ENCODE measurements around the gene KPNB1. TPM values are rescaled to one million over a fixed set of nuclear protein-coding genes. Genes with fewer than 3 reads are reported as not detected.

Gene KPNB1
- total and polyA plus RNA-seq, 10 of the 15 experiments (the other 5 are each of a cell fraction or from before 2014, with no cell fraction given), result 67.8 to 525 (median 246) TPM

DNA sequence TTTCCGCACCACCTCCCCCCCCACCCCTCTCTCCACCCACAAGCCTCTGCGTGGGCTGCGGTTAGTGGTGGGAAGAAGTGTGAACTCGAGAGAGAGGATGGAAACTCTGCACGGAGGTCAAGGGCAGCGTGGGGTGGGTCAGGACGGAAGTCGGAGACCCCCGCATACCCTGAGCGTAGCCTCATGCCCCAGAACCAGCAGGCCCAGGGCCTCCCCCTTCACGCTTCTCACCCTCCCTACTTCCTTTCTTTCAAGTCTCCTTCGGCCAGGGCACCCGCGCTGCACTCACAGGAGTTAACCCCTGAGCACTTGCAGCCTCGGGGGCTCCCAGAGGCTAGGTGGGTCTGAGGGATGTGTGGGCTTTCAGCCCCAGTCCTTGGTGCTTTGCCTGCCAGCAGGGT is 53.5 kb downstream of the KPNB1 start (continued):
- peak; percentile 52 to 68; a peak in 3 of 4 replicates for TF ChIP-seq IKZF2 (IDR thresholded peaks at IDR 0.05)
- TF ChIP-seq, protein P1, sequence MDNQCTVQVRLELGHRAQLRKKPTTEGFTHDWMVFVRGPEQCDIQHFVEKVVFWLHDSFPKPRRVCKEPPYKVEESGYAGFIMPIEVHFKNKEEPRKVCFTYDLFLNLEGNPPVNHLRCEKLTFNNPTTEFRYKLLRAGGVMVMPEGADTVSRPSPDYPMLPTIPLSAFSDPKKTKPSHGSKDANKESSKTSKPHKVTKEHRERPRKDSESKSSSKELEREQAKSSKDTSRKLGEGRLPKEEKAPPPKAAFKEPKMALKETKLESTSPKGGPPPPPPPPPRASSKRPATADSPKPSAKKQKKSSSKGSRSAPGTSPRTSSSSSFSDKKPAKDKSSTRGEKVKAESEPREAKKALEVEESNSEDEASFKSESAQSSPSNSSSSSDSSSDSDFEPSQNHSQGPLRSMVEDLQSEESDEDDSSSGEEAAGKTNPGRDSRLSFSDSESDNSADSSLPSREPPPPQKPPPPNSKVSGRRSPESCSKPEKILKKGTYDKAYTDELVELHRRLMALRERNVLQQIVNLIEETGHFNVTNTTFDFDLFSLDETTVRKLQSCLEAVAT (IDR thresholded peaks at IDR 0.05), result peak; percentile 36; the same call in 1 of the 2 replicates
- peak; percentile 90 for TF ChIP-seq DPF2 (IDR thresholded peaks at IDR 0.05)
- no peak for TF ChIP-seq HDAC6 (IDR thresholded peaks at IDR 0.05; ENCODE audit: unreplicated experiment)
- no peak for TF ChIP-seq BCL11A (IDR thresholded peaks at IDR 0.05; ENCODE audit: low read depth, low read length)
- TF ChIP-seq MEF2A (IDR thresholded peaks at IDR 0.05; ENCODE audit: insufficient read depth, low read depth, low read length), result no peak
- peak; percentile 64 for TF ChIP-seq NBN (IDR thresholded peaks at IDR 0.05)
- no peak for TF ChIP-seq RELA (IDR thresholded peaks at IDR 0.05; ENCODE audit: borderline replicate concordance, partially characterized antibody)
- peak in 1 of 2 experiments; percentile 86; a peak in 2 of 3 replicates for TF ChIP-seq EGR1 (IDR thresholded peaks at IDR 0.05; ENCODE audit: borderline replicate concordance in 1 of 2, low read depth in 2 of 2, low read length in 2 of 2)
- TF ChIP-seq NR2F1 (conservative IDR thresholded peaks at IDR 0.05), result peak; percentile 95
- TF ChIP-seq SPI1 (IDR thresholded peaks at IDR 0.05; ENCODE audit: borderline replicate concordance, insufficient read depth, low read depth, low read length), result peak; percentile 43; the same call in 1 of the 2 replicates
- TF ChIP-seq, protein P2, sequence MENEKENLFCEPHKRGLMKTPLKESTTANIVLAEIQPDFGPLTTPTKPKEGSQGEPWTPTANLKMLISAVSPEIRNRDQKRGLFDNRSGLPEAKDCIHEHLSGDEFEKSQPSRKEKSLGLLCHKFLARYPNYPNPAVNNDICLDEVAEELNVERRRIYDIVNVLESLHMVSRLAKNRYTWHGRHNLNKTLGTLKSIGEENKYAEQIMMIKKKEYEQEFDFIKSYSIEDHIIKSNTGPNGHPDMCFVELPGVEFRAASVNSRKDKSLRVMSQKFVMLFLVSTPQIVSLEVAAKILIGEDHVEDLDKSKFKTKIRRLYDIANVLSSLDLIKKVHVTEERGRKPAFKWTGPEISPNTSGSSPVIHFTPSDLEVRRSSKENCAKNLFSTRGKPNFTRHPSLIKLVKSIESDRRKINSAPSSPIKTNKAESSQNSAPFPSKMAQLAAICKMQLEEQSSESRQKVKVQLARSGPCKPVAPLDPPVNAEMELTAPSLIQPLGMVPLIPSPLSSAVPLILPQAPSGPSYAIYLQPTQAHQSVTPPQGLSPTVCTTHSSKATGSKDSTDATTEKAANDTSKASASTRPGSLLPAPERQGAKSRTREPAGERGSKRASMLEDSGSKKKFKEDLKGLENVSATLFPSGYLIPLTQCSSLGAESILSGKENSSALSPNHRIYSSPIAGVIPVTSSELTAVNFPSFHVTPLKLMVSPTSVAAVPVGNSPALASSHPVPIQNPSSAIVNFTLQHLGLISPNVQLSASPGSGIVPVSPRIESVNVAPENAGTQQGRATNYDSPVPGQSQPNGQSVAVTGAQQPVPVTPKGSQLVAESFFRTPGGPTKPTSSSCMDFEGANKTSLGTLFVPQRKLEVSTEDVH (IDR thresholded peaks at IDR 0.05; ENCODE audit: low read depth, partially characterized antibody), result no peak
- no peak for TF ChIP-seq KAT2A (conservative IDR thresholded peaks at IDR 0.05; ENCODE audit: control insufficient read depth, low read depth, low read length)
- peak; percentile 75; the same call in 1 of the 2 replicates for TF ChIP-seq MTA2 (IDR thresholded peaks at IDR 0.05; ENCODE audit: low read depth)
- no peak for TF ChIP-seq SMAD1 (IDR thresholded peaks at IDR 0.05; ENCODE audit: low read depth, partially characterized antibody)
- peak; percentile 91 for TF ChIP-seq RUNX3 (IDR thresholded peaks at IDR 0.05; ENCODE audit: low read length)
- TF ChIP-seq MTA3 (IDR thresholded peaks at IDR 0.05; ENCODE audit: borderline replicate concordance, low read length), result no peak
- peak; percentile 77 for TF ChIP-seq IKZF1 (conservative IDR thresholded peaks at IDR 0.05)
- TF ChIP-seq BHLHE40 (IDR thresholded peaks at IDR 0.05; ENCODE audit: borderline replicate concordance in 1 of 2, low read depth in 2 of 2, low read length in 1 of 2), result peak in 1 of 2 experiments; percentile 65; a peak in 1 of 4 replicates
- peak; percentile 18 to 30; a peak in 1 of 4 replicates for TF ChIP-seq EP300 (IDR thresholded peaks at IDR 0.05; ENCODE audit: borderline replicate concordance in 1 of 2, control insufficient read depth in 1 of 2, low read depth in 2 of 2, low read length in 2 of 2)
- TF ChIP-seq SMARCA5 (IDR thresholded peaks at IDR 0.05), result no peak
- peak; percentile 77 for TF ChIP-seq GATAD2B (conservative IDR thresholded peaks at IDR 0.05; ENCODE audit: low read depth)
- no peak for TF ChIP-seq ETV6 (conservative IDR thresholded peaks at IDR 0.05 in 1 of 2, IDR thresholded peaks at IDR 0.05 in 1 of 2; ENCODE audit: borderline replicate concordance in 1 of 2, low read depth in 1 of 2)
- TF ChIP-seq, protein P3, sequence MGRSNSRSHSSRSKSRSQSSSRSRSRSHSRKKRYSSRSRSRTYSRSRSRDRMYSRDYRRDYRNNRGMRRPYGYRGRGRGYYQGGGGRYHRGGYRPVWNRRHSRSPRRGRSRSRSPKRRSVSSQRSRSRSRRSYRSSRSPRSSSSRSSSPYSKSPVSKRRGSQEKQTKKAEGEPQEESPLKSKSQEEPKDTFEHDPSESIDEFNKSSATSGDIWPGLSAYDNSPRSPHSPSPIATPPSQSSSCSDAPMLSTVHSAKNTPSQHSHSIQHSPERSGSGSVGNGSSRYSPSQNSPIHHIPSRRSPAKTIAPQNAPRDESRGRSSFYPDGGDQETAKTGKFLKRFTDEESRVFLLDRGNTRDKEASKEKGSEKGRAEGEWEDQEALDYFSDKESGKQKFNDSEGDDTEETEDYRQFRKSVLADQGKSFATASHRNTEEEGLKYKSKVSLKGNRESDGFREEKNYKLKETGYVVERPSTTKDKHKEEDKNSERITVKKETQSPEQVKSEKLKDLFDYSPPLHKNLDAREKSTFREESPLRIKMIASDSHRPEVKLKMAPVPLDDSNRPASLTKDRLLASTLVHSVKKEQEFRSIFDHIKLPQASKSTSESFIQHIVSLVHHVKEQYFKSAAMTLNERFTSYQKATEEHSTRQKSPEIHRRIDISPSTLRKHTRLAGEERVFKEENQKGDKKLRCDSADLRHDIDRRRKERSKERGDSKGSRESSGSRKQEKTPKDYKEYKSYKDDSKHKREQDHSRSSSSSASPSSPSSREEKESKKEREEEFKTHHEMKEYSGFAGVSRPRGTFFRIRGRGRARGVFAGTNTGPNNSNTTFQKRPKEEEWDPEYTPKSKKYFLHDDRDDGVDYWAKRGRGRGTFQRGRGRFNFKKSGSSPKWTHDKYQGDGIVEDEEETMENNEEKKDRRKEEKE (IDR thresholded peaks at IDR 0.05), result no peak
- 0 out of 2 replicates have a peak, but pooled peaks have one; percentile 33 for TF ChIP-seq HDGF (IDR thresholded peaks at IDR 0.05)

All from GM12878 (cell line).